Fibroblast of pulmonary artery (primary cell): Measurements from ENCODE around the gene SLC39A7.
A peak's percentile ranks its signal among the peaks of the same experiment; 100 is the strongest.

Source experiments
- DNase-seq: peaks from one replicate; pipeline ENCODE4 v3.0.0-alpha.2; 2010; ENCODE audit warnings: low read depth
- H3K4me3 ChIP-seq: replicated peaks from 2 replicates; pipeline ENCODE4 v1.5.1; 2011; ENCODE audit warnings: low read depth, mild to moderate bottlenecking, control low read depth, low read length, moderate library complexity
- CTCF ChIP-seq: IDR thresholded peaks from 2 replicates; pipeline ENCODE4 v1.5.1; 2011; ENCODE audit warnings: mild to moderate bottlenecking, control low read depth, low read length, inconsistent platforms; ENCODE audit errors: missing control alignments

SLC39A7 gene

GRCh38 chr6:33202799-33203198, 2.1 kb downstream of the SLC39A7 start:
- no peak for TF ChIP-seq CTCF
- DNase-seq: no peak
- no peak overlapping the region for H3K4me3 ChIP-seq

- H3K4me3 ChIP-seq: no peak overlapping the region
- DNase-seq: no peak
- TF ChIP-seq CTCF: no peak
Measured at GRCh38 chr6:33203443-33204164, 2.9 kb downstream of the SLC39A7 start.

GRCh38 chr6:33204165-33204414, 3.4 kb downstream of the SLC39A7 start:
- no peak for DNase-seq
- no peak for TF ChIP-seq CTCF
- no peak overlapping the region for H3K4me3 ChIP-seq

GRCh38 chr6:33204415-33205190, 3.9 kb downstream of the SLC39A7 start, which contains the start of gene HSD17B8:
Gene HSD17B8 (plus strand): TSS chr6:33204655. CDS start chr6:33204669, 14 bp downstream.
- no peak for TF ChIP-seq CTCF
- DNase-seq: peak; percentile 88
- peak within 1 kb of the TSS; percentile 75 for H3K4me3 ChIP-seq

- peak overlapping the region; percentile 75 for H3K4me3 ChIP-seq
- TF ChIP-seq CTCF: peak; percentile 1
- DNase-seq: no peak
Measured at GRCh38 chr6:33205191-33206026, 4.7 kb downstream of the SLC39A7 start.

GRCh38 chr6:33206027-33206863, 5.6 kb downstream of the SLC39A7 start:
- TF ChIP-seq CTCF: no peak
- no peak for DNase-seq

More at GRCh38 chr6:33206027-33206863, 5.6 kb downstream of the SLC39A7 start:
- no peak overlapping the region for H3K4me3 ChIP-seq
